KG1 (cell line): ENCODE data around the gene CNN1.

ENCODE experiments used
- DNase-seq: peaks from one replicate; lab custom pipeline; 2025; lab: John Stamatoyannopoulos, UW

CNN1 gene

DNA sequence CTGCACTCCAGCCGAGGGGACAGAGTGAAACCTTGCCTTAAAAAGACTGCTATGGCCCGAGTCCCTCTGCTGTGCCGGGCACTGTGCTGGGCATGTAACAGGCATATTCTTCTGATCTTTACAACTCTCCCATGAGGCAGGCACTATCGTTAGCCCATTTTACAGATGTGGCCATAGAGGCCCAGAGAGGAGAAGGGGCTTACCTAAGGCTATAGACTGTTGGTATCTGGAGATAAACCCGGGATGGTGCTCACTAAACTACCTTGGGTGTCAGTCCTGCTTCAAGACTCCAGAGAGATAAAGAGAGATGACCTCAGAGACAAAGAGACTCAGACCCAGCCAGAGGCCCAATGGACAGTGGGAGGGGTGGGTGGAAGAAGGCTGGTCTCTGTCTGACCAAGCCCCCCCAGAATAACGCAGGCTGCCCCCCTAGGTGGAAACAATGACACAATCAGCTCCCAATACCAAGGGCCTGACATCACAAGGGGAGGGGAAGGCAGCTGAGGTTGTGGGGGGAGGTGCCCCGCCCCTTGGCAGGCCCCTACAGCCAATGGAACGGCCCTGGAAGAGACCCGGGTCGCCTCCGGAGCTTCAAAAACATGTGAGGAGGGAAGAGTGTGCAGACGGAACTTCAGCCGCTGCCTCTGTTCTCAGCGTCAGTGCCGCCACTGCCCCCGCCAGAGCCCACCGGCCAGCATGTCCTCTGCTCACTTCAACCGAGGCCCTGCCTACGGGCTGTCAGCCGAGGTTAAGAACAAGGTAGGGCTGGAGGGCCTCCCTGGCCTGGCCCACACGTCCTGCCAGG, at the start of gene CNN1:
CNN1 (plus strand) TSS at position 620 of the 805 bp plus-strand sequence; CDS start at position 697, 77 bp downstream.
- DNase-seq: no peak

DNA sequence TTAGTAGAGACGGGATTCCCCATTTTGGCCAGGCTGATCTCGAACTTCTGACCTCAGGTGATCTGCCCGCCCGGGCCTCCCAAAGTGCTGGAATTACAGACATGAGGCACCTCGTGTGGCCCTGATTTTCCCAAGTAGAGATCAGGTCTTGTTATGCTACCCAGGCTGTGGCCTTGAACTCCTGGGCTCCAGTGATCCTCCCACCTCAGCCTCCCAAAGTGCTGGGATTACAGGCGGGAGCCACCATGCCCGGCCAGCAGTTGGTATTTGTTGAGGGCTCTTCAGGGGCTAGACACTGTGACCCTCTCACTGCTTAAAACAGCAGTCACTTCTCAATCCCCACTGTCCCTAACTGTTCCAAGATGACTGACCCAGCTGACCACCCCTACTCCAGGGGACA, 49.3 kb upstream of the CNN1 start:
- DNase-seq: no peak

DNA sequence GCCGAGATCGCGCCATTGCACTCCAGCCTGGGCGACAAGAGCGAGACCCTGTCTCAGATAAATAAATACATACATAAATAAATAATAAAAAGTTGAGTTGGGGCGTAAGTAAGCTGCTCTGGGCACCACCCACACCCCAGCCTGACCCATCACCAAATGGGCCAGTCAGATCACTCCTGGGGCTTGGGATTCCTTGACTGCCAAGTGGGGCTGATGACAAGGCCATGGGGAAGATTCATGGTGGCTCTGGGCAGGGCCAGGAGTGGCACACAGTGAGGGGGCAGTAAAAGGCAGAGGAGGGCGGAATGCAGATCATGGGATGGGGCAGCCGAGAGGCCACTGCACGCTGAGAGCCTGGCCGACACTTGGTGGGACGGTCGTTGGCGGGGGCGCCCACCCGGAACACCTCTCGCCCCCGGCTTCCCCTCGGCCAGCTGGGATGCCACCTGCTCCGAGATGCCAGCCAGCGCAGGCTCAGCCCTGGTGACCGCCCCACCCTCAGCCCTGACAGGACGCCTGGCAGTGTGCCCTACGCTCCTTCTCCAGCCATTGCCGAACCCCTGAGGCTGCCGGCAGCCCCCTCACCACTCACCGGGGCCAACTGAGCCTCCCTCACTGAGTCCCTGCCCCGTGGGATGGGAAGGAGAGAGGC, 43.9 kb upstream of the CNN1 start:
- no peak for DNase-seq

DNA sequence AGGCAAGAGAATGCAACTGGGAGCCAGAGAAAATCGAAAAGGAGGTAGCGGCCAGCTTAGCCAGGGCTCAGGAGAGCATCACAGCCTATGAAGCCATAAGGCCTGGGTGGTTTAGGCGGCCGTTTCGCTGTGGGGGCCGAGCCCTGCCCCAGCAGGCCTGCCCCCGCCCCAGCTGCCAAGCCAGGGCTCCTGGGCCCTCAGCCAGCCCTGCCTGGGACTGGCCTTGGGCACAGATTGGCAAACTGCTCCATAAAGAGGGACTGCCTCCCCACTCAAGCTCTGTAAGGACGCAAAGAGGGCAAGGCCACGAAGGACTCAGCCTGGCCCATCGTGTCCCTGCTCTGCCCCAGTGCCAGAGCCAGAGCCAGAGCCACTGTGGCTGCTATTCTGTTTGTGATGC, 43.2 kb upstream of the CNN1 start:
- no peak for DNase-seq

DNA sequence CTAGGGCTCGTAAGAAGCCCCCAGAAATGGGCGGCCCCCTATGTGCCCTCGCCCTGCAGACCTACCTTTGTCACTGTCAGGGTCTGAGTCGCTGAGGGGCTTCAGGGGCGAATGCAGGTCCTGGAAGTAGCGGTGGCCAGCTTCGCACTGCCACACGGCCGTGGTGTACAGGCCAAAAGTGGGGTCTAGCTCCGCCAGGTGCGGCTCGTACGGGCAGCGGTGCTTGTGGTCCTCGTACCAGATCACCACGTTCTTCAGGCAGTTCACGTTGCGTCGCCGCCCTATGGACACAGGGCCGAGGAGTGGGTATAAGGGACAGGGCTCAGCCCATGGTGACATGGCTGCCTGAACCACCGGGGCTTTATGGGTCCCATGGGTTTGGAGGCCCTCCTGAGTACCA, 42.8 kb upstream of the CNN1 start:
- DNase-seq: no peak

DNA sequence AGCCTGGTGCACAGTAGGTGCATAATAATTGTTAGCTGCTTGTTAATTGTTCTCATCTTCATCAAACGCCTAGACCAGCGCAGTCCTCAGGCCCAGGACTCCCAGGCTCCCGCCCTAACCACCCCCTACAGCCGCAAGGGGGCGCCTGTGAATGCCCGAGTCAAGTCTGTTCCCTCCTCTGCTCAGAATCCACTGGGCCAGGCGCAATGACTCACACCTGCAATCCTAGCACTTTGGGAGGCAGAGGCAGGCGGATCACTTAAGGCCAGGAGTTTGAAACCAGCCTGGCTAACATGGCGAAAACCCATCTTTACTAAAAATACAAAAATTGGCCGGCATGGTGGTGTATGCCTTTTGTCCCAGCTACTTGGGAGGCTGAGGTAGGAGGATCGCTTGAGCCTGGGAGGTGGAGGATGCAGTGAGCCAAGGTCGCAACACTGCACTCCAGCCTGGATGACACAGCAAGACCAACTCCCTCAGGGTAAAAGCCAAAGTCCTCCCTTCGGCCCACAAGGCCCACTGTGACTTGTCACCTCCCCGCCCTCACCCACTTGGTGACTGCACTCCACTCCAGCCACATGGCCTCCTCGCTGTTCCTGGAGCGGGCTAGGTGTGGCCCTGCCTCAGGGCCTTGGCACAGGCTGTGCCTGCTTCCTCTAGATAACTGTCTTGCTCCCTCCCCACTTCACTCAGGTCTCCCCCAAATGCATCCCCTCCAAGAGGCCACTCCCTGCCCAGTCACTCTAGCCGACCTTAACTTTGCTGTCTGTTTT, 42.1 kb upstream of the CNN1 start:
- peak; percentile 31 for DNase-seq

DNA sequence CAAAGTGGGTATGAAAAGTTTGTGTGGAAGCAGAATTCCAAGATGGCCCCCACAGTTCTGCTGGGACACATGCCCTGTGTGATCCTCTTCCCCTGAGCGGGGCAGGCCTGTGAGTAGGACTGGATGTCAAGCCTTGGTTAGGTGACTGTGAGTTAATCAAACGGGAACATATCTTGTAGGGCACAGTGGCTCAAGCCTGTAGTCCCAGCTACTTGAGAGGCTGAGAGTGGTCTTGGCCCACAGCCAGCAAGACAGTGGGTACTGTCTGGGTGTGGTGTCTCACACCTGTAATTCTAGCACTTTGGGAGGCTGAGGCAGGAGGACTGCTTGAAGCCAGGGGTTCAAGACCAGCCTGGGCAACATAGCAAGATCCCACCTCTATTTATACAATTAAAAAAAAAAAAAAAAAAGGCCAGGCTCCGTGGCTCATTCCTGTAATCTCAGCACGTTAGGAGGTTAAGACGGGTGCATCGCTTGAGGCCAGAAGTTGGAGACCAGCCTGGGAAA, 39.4 kb upstream of the CNN1 start:
- DNase-seq: no peak

DNA sequence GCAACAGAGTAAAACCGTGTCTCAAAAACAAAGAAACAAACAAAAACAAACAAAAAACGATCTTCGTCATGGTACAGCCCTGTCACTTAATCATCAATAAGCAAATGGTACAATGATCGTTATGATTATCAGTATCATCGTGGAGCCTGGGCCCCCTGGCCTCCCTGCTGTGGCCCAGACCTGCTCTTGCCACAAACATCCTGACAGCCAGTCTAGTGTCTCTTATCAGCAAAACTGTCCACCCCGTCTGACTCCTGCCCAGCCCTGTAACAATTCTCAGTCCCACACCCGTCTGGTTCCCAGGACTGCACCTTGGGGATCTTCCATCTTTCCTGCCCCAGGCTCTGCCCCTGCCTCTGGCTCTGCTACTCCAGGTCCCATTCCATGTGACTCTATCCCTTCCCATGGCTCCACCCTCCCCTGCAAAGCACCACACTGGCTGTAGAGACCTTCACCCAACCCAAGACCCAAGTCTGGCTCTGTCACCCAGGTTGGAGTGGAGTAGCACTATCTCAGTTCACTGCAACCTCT, 38.7 kb upstream of the CNN1 start:
- no peak for DNase-seq

DNA sequence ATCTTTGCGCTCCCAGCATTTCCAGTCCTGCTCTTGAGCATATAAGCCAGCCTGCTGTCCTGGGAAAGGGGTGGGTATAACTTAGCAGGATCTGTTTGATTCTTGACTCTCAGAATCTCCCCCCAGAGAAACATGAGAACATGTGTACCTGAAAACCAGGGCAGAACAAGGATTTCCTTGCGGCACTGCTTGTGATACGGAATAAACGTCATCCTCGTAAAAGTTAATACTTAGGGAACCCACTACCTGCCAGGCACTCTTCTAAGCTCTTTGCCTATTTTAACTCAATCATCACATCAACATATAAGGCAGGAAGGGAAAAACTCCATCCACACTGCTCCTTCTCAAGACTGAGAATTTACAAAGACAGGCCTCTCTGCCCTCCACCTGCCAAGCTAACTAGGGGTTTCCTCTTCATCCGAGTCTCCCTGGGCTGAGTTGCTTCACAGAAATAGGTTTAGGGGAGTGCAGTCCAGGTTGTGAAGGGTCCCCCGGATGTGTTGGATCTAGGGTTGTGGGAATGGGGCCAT, 34.1 kb upstream of the CNN1 start:
- no peak for DNase-seq

DNA sequence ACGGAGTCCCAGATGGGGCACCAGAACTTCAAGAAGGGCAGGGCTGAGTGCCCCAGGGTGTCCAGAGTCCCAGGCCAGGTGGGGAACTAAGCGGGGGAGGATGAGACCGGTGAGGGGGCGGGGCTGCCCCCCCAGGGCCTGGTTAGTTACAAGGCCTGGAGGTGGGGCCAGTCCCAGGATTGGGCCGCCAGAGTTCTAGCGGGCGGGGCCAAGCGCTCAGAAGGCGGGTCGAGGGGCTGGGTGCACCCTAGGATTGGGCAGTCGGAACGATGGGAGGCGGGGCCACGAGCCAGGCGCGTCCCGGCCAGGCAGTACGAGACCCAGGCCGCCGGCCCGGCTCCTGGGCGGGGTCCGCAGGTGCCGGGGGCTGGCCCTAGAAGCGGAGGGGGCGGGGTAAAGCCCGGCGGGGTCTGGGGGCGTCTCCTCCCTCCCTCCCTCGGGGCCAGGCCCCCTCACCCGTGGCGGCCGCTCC, 33.6 kb upstream of the CNN1 start:
- peak; percentile 91 for DNase-seq

DNA sequence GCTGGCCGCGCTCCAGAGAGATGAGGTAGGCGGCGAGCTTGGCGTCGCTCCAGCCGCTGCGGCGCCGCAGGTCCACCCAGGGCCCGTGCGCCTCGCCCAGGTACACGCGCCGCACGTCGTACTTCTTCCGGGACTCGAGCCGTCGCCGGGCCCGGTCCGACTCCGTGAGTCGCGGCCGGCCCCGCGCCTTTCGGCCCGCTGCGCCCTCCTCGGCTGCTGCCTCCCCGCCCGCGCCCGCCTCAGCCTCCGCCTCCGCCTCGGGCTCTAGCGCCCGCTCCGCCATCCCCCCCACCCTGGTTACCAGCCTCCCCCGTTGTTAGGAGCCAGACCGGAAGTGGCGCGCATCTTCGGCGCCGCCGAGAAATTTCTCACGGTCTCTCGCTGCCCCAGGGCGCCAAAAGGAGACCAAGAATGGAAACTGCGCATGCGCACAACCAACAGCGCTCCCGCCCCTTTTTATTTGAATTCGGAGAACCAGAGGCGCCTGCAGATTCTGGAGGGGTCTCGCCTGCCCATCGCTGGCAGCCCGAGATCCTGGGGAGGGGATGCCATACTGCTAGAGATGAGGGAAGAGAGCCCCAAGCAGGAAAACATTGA, 33.0 kb upstream of the CNN1 start, which contains the start of gene ZNF653:
ZNF653 (minus strand) TSS at position 336 of the 597 bp plus-strand sequence; CDS start at position 283, 53 bp downstream.
- DNase-seq: peak; percentile 88

DNA sequence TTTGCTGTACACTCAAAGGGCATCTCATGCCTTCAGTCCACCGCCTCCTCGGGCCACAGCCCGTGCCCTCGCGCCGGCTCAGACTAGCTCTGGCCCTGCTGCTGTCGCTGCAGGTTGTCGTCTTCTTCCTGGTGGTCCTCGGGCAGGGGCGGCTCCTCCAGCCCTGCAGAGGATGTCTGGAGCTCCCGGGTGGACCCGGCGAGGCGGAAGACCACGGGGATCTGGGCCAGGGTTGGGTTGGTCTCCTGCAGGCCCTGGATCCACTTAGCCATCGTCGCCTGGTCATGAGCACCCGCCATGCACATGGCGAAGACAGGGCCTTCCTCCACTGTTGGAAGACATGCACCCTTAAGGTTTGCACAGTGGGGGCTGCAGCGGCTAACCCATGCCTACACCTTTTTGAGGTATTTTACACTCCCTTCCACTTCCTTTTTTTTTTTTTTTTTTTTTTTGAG, 32.5 kb upstream of the CNN1 start:
- no peak for DNase-seq

DNA sequence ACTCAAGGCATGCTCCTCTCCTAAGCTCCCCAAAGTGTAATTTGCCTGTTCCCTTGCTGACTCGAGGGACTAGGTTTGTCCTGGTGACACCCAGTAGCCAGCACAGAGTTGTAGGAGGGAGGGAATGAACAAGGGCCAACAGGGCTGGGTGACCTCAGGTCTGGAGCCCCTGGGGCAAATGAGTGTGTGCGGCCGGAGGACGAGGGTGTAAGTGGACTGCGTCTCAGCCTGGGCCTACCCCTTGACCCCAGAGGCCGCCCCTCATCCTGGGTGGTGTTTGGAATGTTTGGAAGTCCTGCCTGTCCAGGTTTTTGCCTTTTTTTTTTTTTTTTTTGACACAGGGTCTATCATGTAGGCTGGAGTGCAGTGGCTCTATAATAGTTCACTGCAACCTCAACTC, 31.7 kb upstream of the CNN1 start:
- no peak for DNase-seq

DNA sequence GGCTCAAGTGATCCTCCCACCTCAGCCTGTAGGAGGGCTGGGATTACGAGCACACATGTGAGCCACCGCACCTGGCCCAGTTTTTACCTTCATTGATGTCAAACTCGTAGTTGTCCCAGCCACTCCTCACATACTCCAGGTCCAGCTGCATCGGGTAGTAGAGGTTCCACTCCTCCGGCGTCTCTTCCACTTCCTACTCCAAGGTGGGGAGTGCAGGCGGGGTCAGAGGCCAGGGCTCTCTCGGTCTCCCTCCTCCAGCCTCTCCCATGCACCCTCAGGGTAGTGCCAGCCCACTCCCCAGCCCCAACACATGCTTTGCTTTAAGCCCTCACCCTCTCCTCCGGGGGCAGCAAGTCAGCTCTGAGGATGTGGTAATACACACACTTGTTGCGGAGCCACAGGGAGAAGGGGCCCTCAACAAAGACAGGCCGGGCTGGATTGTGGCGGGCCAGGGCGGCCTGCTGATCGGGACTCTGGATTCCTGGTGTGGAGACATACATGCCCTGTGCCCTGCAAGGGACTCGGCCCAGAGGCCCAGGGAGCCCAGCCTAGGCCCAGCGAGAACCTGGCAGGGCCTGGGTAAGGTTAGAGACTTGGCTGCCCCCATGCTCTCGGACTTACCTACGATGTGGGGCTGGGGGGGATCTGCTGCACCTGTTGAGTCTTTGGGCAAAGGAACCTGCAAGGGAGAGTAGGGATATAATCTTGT, 31.1 kb upstream of the CNN1 start:
- DNase-seq: no peak

DNA sequence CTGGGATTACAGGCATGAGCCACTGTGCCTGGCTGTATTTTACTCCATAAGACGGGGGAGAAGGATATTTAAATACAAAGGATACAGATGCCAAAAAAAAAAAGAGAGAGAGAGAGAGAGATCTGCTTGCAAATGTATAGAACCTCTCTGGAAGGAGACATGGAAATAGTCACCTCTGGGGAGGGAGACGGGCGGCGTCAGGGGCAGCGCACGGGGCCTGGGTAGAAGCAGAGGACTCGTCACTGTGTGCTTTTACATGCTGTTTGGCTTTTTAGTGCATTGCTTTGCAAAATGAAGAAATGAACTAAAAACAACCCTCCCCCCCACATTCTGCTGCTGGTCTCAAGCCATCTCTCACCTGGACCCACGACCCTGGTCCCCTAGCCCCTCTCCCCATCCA, 28.2 kb upstream of the CNN1 start:
- DNase-seq: no peak

DNA sequence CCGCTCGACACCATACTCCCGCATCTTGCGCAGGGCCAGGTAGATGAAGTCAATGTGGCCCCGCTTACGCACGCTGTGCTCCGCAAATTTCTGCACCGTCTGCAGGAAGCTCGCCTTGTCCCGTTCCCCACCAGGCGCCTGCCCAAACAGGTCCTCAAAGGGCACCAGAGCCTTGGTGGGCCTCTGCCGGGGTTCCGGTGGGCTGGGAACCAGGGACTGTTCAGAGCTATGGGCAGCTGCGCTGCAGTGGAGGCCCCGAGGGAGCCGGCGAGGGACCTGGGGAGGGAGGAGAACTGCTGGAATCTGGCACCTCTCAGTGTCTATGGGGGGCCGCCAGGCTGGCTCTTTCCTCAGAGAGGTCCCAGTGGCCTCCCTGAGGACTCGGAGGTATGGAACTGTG, 24.7 kb upstream of the CNN1 start:
- no peak for DNase-seq

DNA sequence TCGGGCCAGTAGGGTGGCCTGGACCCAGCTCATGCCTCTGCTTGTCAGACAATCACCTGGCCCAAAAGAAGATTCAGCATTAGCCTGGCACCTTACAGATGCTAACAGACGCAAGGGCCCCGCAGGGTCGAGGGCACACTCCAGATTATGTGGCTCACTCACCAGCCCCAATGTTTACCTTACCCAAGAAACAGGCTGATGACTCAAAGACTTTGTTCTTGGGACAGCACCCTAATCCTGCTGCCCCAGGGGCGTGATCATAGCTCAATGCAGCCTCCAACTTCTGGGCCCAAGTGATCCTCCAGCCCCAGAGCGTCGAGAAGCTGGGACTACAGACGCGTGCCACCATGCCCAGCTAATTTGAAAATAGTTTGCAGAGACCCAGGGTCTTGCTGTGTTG, 19.5 kb upstream of the CNN1 start:
- no peak for DNase-seq

DNA sequence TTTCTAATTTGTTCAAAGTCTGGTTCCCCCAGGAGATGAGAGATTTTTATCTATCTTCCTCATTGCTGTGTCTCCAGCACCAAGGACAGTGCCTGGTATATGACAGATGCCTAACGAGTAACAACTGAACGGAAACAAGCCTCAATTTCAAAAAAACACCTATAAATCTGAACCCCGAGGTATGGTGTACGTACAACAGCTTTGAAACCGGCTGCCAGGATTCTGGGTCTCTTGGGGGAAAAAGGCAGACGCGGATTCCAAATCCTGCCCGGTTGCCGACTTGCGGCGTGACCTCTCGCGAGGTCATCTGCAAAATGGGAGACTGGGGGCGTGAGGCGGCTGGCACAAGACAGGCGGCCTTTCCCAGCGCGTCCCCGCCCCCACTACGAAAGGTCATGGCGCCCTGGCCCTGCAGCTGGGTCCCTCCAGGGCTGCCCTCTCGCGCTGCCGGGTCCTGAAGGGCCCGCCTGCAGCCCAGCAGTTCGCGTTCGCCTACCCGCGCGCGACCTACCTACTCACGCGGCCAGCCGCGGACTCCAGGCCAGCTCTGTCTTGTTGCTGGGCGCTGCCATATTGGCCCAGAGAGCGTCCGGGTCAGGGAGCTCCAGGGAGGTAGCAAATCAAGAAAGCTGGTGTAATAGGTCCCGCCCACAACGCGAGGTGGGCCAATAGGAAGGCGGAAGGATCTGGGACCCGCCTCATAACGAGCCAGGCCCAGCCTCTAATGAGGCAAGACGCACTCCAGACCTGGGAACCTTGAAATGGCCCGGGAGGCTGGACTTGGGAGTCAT, 9.9 kb upstream of the CNN1 start, which contains the start of gene ECSIT:
ECSIT (minus strand) TSS at position 584 of the 791 bp plus-strand sequence. CDS start 9,964 bp downstream, outside the sequence.
- peak; percentile 91 for DNase-seq

DNA sequence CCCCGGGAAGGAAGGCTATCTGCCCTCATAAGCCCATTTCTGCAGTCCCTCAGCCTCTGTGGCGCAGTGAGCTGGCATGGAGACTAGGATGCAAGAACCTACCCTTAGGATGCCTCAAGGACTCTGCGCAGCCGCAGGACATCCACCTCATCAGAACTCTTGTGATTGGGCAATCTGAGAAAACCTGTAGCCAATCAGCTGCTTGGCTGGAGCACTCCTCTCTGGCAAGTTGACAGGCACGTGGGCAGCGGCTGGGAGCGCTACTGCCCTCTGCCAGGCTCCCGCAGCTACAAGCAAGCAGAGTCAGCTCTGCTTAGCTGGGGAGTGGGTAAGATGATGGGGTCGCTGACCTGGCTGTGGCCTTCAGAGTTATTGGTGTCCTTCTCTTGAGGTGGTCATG, 8.2 kb upstream of the CNN1 start:
- peak; percentile 15 for DNase-seq

DNA sequence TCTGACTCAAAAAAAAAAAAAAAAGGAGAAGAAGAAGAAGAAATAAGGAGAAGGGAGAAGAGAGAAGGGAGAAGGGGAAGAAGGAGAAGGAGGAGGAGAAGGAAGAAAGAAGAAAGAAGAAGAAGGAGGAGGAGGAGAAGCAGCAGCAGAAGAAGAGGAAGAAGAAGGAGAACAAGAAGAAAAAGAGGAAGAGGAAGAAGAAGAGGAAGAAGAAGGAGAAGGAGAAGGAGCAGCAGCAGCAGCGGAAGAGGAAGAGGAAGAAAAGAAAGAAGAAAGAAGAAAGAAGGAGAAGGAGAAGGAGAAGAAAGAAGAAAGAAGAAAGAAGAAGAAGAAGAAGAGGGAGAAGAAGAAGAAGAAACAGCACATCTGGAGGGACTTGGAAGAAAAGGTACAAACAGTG, 4.1 kb upstream of the CNN1 start:
- no peak for DNase-seq
